DOHH2 (cell line): ENCODE measurements around the gene RNF212.

Source experiments
- H3F3A ChIP-seq: fragments of 200-600 bp; sonication (generic), shearing (Covaris generic); 2 replicates; pipeline ENCODE4 v1.6.0; 2016; ENCODE audit warnings: antibody characterized with exemption, mild to moderate bottlenecking; ENCODE audit not compliant: control insufficient read depth, insufficient read depth
- H3K27ac ChIP-seq: fragments of 200-600 bp; sonication (generic); 2 replicates; pipeline ENCODE4 v1.5.1; 2014; ENCODE audit warnings: low read depth, mild to moderate bottlenecking, low read length, moderate library complexity
- H3K27me3 ChIP-seq: fragments of 200-600 bp; sonication (generic); 2 replicates; pipeline ENCODE4 v1.6.1; 2014; ENCODE audit warnings: mild to moderate bottlenecking, low read length, mixed read lengths; ENCODE audit not compliant: control insufficient read depth
- H3K36me3 ChIP-seq: fragments of 200-600 bp; sonication (generic); 2 replicates; pipeline ENCODE4 v1.6.1; 2014; ENCODE audit warnings: mild to moderate bottlenecking, low read length, moderate library complexity, mixed read lengths; ENCODE audit not compliant: control insufficient read depth
- H3K4me1 ChIP-seq: fragments of 200-600 bp; sonication (generic); 2 replicates; pipeline ENCODE4 v1.6.1; 2014; ENCODE audit warnings: mild to moderate bottlenecking, low read length, mixed read lengths; ENCODE audit not compliant: control insufficient read depth
- H3K4me2 ChIP-seq: fragments of 200-600 bp; sonication (generic); 2 replicates; pipeline ENCODE4 v1.6.0; 2014; ENCODE audit warnings: mild to moderate bottlenecking, low read length, moderate library complexity
- H3K4me3 ChIP-seq: fragments of 200-600 bp; sonication (generic); 2 replicates; pipeline ENCODE4 v1.5.1; 2014; ENCODE audit warnings: mild to moderate bottlenecking, low read length, mixed read lengths
- H3K79me2 ChIP-seq: fragments of 200-600 bp; sonication (generic); 2 replicates; pipeline ENCODE4 v1.6.1; 2014; ENCODE audit warnings: mild to moderate bottlenecking, low read length, mixed read lengths; ENCODE audit not compliant: control insufficient read depth
- H3K9me2 ChIP-seq: fragments of 200-600 bp; sonication (generic); replicated peaks from 2 replicates; pipeline ENCODE4 v1.6.1; 2014; ENCODE audit warnings: mild to moderate bottlenecking, low read length, mixed read lengths; ENCODE audit not compliant: control insufficient read depth
- H3K9me3 ChIP-seq: fragments of 200-600 bp; sonication (generic); 2 replicates; pipeline ENCODE4 v1.6.1; 2014; ENCODE audit warnings: antibody characterized with exemption, low read length, mixed read lengths; ENCODE audit not compliant: control insufficient read depth, insufficient read depth
- H4K20me1 ChIP-seq: fragments of 200-600 bp; sonication (generic); 2 replicates; pipeline ENCODE4 v1.6.0; 2014; ENCODE audit warnings: low read depth, mild to moderate bottlenecking, antibody characterized with exemption, low read length, moderate library complexity; ENCODE audit not compliant: control insufficient read depth, insufficient read depth
- EZH2phosphoT487 ChIP-seq: fragments of 200-600 bp; sonication (generic); IDR thresholded peaks from 2 replicates; pipeline ENCODE4 v1.6.1; 2017; ENCODE audit warnings: borderline replicate concordance, mild to moderate bottlenecking, antibody characterized with exemption, low read length, moderate library complexity, mixed read lengths
- TF ChIP-seq, protein P1 (sequence below): fragments of 200-600 bp; sonication (generic); IDR thresholded peaks from one replicate; pipeline ENCODE4 v1.5.1; 2014; ENCODE audit warnings: antibody characterized with exemption, mild to moderate bottlenecking, low read depth, low read length; ENCODE audit not compliant: poor library complexity, severe bottlenecking

The RNF212 gene

DNA sequence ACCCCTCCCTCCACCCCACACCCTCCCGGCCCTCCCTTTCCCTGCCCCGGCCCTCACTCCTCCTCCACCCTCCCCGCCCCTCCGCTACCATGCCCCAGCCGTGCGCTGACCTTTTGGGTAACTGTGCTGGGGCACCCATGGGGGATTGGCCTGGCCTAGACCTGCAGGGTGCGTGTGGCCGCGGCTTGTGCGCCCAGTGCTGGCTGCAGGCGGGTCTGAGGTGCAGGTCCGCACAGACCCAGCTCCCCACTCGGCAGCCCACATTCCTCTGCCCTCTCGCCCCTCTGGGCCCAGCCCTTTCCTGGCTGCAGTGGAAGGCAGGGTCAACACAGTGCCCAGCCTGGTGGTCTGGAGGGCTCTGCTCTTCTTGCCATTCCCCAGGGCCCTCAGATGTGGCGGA lies 77.3 kb downstream of the RNF212 start:
- H3K4me2 ChIP-seq, result no peak overlapping the region
- no peaks in the 10 kb centered on the region for H3K27me3 ChIP-seq
- no peaks in the 10 kb centered on the region for H3K79me2 ChIP-seq
- no peaks in the 10 kb centered on the region for H3K36me3 ChIP-seq
- no peaks in the 10 kb centered on the region for H3K9me3 ChIP-seq
- no peak overlapping the region for H3K27ac ChIP-seq
- no peaks in the 10 kb centered on the region for H4K20me1 ChIP-seq
- H3F3A ChIP-seq, result no peaks in the 10 kb centered on the region
- H3K4me3 ChIP-seq, result no peak overlapping the region
- TF ChIP-seq, protein P1, sequence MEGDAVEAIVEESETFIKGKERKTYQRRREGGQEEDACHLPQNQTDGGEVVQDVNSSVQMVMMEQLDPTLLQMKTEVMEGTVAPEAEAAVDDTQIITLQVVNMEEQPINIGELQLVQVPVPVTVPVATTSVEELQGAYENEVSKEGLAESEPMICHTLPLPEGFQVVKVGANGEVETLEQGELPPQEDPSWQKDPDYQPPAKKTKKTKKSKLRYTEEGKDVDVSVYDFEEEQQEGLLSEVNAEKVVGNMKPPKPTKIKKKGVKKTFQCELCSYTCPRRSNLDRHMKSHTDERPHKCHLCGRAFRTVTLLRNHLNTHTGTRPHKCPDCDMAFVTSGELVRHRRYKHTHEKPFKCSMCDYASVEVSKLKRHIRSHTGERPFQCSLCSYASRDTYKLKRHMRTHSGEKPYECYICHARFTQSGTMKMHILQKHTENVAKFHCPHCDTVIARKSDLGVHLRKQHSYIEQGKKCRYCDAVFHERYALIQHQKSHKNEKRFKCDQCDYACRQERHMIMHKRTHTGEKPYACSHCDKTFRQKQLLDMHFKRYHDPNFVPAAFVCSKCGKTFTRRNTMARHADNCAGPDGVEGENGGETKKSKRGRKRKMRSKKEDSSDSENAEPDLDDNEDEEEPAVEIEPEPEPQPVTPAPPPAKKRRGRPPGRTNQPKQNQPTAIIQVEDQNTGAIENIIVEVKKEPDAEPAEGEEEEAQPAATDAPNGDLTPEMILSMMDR, result no peak
- no peak for TF ChIP-seq EZH2phosphoT487
- H3K9me2 ChIP-seq, result no peaks in the 10 kb centered on the region
- H3K4me1 ChIP-seq, result no peaks in the 10 kb centered on the region

DNA sequence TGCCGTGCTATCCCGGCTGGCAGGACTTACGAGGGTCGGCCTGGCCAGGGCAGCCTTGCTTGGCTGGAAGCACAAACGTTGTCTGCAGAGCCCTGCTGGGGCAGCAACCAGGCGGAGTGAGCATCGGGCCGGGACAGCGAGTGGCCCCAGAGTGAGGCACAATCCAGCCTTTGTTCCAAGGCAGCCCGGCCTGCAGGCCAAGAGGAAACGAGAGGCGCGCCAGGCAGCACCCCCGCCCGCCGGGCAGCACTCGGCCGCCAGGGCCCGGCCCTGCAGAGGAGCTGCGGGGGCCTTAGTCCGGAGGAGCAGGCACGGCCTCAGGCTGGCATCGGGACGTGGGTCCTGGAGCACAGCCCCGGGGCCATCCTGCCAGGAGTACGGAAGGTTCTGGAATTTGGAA lies 77.9 kb downstream of the RNF212 start:
- Histone ChIP-seq H3K27me3 (no peaks in the 10 kb centered on the region), H3K36me3 (no peaks in the 10 kb centered on the region), H4K20me1 (no peaks in the 10 kb centered on the region)

DNA sequence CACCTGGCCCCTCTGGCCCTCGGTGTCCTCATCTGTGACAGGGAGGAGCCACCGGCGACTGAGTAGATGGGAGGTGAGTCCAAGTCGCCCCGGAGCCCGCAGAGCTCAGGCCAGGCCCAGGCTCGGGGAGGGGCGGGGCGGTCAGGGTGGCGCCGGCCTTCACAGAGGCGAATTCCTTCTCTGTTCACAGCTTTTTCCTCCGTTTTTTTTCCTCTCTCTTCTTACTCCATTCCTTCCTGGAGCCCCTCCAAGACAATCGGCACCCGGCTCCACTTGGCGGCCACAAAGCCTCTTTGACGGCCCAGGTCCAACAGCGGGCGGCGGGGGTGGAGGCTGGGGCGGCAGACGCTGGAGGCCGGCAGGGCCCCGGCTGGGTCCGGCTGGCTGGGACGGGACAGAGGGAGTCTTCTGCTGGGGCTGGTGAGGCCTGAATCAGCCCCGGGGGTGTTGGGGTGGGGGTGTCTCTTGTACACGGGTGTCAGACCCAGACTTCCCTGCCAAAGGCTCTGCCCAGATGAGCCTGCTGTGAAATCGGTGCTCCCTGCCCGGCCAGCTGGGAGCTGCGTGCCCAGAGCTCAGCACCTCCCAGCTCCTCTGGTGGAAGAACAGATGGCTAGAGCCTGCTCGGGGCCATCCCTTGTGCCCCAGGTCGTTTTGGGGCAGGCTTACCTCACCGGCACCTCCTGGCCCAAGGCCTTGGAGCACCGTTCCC lies 79.4 kb downstream of the RNF212 start:
- Histone ChIP-seq H3K79me2 (no peaks in the 10 kb centered on the region), H3K4me3 (no peak overlapping the region), H3K36me3 (no peaks in the 10 kb centered on the region), H3K27ac (no peak overlapping the region), H3K9me3 (no peaks in the 10 kb centered on the region), H3F3A (no peaks in the 10 kb centered on the region), H3K27me3 (no peaks in the 10 kb centered on the region), H4K20me1 (no peaks in the 10 kb centered on the region), H3K4me1 (no peaks in the 10 kb centered on the region), H3K4me2 (no peak overlapping the region), H3K9me2 (no peaks in the 10 kb centered on the region)
- no peak for TF ChIP-seq EZH2phosphoT487
- TF ChIP-seq, protein P1, result no peak

More for the DNA sequence above, 77.9 kb downstream of the RNF212 start:
- Histone ChIP-seq H3K9me3 (no peaks in the 10 kb centered on the region), H3K4me1 (no peaks in the 10 kb centered on the region), H3K79me2 (no peaks in the 10 kb centered on the region), H3K4me3 (no peak overlapping the region), H3F3A (no peaks in the 10 kb centered on the region), H3K4me2 (no peak overlapping the region), H3K9me2 (no peaks in the 10 kb centered on the region), H3K27ac (no peak overlapping the region)
- TF ChIP-seq, protein P1, result no peak
- no peak for TF ChIP-seq EZH2phosphoT487
